Kidney epithelial cell (primary cell): ENCODE results near the gene SLC4A4. TPM values are rescaled to one million over a fixed set of nuclear protein-coding genes. Genes with fewer than 3 reads are reported as not detected.

Experiments
- DNase-seq: peaks from one replicate; pipeline ENCODE4 v3.0.0-alpha.2; 2010; ENCODE audit warnings: low read depth
- H3K27me3 ChIP-seq: 2 replicates; pipeline ENCODE4 v1.6.0; 2011; ENCODE audit warnings: low read length; ENCODE audit not compliant: control insufficient read depth, insufficient read depth
- H3K36me3 ChIP-seq: 2 replicates; pipeline ENCODE4 v1.5.1; 2011; ENCODE audit warnings: low read length; ENCODE audit not compliant: control insufficient read depth, insufficient read depth
- H3K4me3 ChIP-seq: 2 replicates; pipeline ENCODE4 v1.5.1; 2011; ENCODE audit warnings: low read depth, mild to moderate bottlenecking, control low read depth, low read length
- total RNA-seq: library from RNA; depleted of rRNA; stranded (reverse); fragments of >200 nt; gene quantifications from 2 replicates; pipeline ENCODE4 v1.2.3, GENCODE V29; 2015
- TF ChIP-seq, protein P1 (sequence below): IDR thresholded peaks from 2 replicates; pipeline ENCODE4 v1.5.1; 2011; ENCODE audit warnings: mild to moderate bottlenecking, moderate library complexity, low read length, control low read depth, inconsistent platforms; ENCODE audit not compliant: insufficient read depth, poor library complexity, severe bottlenecking

The SLC4A4 gene
- total RNA-seq, 1 donor from 2014 or later, result 2.7 TPM

DNA sequence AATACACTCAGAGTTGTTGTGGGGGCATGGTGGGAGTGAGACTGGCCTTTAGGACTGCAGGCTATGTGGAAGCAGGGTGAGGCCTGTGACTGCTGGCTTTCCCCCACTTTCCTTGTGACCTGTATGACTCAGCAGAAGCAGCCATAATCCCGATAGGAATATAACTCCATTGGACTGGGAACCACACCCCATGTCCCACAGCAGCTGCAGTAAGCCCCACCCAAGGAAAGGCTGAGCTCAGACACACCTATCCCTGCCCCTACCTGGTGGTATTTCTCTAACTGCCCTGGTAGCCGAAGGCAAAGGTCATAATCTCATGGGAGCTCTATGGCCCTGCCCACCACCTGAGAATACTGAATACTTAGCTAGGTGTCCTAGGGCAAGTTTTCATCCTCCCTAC lies 275.8 kb downstream of the SLC4A4 start:
- TF ChIP-seq, protein P1, sequence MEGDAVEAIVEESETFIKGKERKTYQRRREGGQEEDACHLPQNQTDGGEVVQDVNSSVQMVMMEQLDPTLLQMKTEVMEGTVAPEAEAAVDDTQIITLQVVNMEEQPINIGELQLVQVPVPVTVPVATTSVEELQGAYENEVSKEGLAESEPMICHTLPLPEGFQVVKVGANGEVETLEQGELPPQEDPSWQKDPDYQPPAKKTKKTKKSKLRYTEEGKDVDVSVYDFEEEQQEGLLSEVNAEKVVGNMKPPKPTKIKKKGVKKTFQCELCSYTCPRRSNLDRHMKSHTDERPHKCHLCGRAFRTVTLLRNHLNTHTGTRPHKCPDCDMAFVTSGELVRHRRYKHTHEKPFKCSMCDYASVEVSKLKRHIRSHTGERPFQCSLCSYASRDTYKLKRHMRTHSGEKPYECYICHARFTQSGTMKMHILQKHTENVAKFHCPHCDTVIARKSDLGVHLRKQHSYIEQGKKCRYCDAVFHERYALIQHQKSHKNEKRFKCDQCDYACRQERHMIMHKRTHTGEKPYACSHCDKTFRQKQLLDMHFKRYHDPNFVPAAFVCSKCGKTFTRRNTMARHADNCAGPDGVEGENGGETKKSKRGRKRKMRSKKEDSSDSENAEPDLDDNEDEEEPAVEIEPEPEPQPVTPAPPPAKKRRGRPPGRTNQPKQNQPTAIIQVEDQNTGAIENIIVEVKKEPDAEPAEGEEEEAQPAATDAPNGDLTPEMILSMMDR, result no peak
- H3K36me3 ChIP-seq, result no peaks in the 10 kb centered on the region
- no peak overlapping the region for H3K4me3 ChIP-seq
- no peak for DNase-seq
- H3K27me3 ChIP-seq, result no peaks in the 10 kb centered on the region

DNA sequence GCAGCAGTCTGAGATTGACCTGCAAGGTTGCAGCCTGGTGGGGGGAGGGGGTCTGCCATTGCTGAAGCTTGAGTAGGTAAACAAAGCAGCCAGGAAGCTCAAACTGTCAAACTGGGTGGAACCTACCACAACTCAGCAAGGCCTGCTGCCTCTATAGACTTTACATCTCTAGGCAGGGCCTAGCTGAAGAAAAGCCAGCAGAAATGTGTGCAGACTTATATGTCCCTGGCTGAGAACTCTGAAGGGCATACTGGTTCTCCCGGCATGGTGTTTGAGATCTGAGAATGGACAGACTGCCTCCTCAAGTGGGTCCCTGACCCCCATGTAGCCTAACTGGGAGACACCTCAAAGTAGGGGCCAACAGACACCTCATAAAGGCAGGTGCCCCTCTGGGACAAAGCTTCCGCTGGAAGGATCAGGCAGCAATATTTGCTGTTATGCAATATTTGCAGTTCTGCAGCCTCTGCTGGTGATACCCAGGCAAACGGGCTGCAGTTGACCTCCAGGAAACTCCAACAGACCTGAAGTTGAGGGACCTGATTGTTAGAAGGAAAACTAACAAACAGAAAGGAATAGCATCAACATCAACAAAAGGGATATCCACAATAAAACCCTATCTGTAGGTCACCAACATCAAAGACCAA lies 277.5 kb downstream of the SLC4A4 start:
- no peak for DNase-seq
- no peak overlapping the region for H3K4me3 ChIP-seq
- TF ChIP-seq, protein P1, result no peak
- no peaks in the 10 kb centered on the region for H3K27me3 ChIP-seq
- no peaks in the 10 kb centered on the region for H3K36me3 ChIP-seq
